ENCODE results near the gene CFAP77.

DNA sequence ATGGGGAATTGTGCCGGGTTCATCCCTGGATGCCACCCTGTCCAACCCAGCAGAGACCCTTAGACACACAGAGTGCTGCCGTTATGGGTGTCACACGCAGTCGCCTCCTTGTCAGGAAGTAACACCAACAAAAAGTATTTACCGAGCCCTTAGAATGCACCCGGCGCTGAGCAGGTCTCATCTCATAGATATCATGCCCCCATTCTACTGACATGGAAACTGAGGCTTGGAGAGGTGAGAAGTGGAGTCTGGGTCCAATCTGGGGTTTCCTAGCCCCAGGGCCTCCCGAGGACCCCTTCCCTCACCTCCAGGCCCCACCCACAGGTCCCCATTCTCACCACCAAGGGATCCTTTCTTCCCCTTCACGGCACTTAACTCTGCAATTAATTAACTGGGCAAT is 135.6 kb downstream of the CFAP77 start:
- TF ChIP-seq, protein P1, sequence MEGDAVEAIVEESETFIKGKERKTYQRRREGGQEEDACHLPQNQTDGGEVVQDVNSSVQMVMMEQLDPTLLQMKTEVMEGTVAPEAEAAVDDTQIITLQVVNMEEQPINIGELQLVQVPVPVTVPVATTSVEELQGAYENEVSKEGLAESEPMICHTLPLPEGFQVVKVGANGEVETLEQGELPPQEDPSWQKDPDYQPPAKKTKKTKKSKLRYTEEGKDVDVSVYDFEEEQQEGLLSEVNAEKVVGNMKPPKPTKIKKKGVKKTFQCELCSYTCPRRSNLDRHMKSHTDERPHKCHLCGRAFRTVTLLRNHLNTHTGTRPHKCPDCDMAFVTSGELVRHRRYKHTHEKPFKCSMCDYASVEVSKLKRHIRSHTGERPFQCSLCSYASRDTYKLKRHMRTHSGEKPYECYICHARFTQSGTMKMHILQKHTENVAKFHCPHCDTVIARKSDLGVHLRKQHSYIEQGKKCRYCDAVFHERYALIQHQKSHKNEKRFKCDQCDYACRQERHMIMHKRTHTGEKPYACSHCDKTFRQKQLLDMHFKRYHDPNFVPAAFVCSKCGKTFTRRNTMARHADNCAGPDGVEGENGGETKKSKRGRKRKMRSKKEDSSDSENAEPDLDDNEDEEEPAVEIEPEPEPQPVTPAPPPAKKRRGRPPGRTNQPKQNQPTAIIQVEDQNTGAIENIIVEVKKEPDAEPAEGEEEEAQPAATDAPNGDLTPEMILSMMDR (conservative IDR thresholded peaks at IDR 0.05; ENCODE audit: low read depth, low read length) = no peak
- no peak for TF ChIP-seq EZH2 (IDR thresholded peaks at IDR 0.05; ENCODE audit: borderline replicate concordance, low read depth, low read length, poor library complexity, severe bottlenecking)

All from A673 (cell line).